NCI-H345 treated with DMSO at 0.1 percent for 48 hours (cell line): ENCODE data around the gene SEPTIN12.
"Not testable (repeated sequence)": the region's sequence is repeated elsewhere in the genome, so short reads cannot be mapped to it uniquely, and the experiment has no call there.

Source experiments
- DNase-seq: peaks from one replicate; lab custom pipeline; 2025; ENCODE audit not compliant: unreplicated experiment; lab: John Stamatoyannopoulos, UW

The SEPTIN12 gene

DNA sequence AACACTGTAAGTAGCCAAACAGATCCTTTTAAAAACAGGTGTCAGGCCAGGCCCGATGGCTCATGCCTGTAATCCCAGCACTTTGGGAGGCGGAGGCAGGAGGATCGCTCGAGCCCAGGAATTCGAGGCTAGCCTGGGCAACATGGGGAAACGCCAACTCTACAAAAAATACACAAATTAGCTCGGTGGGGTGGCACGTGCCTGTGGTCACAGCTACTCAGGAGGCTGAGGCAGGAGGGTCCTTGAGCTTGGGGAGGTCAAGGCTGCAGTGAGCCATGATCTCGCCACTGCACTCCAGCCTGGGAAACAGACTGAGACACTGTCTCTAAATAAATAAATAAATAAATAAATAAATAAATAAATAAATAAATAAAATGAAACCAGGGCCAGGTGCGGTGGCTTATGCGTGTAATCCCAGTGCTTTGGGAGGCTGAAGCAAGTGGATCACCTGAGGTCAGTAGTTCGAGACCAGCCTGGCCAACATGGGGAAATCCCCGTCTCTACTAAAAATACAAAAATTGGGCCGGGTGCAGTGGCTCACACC, 3.6 kb downstream of the SEPTIN12 start:
- DNase-seq: not testable (repeated sequence)

DNA sequence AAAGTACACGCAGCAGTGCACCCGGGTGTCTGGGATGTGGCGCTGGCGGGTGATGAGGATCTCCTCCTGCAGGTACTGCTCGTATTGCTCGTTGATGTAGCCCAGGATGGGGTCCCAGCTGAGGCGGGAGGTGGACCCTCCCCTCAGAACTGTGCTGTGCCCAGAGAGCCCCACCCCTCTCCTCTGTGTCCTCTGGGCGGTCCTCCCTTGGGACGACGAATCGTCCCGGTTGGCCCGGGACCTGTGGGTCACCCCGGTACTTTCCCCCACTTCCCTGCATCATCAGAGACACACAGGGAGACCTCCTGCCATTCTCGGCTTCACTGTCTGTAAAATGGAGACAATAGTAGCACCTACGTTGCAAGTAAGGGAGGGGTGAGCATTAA, 4.2 kb downstream of the SEPTIN12 start:
- no peak for DNase-seq

DNA sequence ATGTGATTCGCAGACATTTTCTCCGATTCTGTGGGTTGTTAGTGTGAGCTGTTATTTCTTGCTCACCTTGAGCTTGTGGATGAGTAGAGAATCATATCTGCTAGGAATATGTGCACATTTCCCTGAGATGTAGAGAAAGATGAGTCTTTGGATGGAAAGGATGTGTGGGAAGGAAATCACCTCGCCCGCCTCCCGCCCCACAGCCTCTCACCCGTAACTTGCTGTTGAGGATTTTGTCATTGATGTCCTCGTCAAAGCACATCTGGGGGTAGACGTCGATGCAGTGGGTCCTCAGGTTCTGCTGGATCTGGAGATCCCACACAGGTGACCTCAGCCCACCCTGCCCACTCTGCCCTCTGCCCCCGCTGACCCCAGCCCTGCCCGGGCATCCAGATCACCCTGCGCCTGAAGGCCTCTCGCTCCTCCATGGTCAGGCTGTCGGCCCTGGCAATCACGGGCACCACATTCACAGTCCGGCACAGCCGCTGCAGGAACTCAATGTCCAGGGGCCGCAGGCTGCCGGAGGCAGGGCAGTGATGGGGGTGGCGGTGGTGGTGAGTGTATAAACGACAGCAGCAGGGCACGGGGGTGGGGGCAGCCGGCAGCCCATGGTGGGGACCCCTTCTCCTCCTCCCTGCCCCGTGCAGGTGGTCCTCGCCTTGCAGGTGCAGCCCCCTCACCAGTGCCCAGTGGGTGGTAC, 4.7 kb downstream of the SEPTIN12 start:
- no peak for DNase-seq

DNA sequence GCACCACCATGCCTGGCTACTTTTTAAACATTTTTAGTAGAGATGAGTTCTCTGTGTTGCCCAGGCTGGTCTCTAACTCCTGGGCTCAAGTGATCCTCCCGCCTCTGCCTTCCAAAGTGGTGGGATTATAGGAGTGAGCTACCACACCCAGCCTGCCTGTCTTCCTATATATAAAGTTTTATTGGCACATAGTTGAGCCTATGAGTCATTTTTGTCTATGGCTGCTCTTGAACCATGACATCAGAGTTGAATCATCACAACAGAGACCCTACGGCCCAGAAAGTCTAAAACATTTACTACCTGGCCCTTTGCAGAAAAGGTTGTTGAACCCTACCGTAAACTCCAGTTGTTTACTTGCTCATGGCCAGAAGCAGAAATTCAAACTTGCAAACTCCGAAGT, 7.9 kb downstream of the SEPTIN12 start:
- DNase-seq: no peak

DNA sequence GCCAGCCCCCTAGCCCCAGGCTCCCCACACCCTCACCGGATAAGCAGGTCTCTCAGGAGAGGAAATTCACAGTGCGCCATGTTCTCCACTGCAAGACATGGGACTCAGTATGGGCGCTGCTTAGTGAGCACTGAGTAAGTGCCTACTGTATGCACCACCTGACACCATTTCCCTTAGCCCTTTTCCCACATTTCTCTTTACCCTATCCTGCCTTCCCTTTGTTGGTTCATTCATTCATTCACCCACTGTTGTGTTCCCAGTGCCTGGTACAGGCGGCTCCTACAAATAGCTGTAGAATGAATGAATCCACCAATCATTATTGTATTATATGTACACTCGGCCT, 10.1 kb downstream of the SEPTIN12 start:
- DNase-seq: no peak

DNA sequence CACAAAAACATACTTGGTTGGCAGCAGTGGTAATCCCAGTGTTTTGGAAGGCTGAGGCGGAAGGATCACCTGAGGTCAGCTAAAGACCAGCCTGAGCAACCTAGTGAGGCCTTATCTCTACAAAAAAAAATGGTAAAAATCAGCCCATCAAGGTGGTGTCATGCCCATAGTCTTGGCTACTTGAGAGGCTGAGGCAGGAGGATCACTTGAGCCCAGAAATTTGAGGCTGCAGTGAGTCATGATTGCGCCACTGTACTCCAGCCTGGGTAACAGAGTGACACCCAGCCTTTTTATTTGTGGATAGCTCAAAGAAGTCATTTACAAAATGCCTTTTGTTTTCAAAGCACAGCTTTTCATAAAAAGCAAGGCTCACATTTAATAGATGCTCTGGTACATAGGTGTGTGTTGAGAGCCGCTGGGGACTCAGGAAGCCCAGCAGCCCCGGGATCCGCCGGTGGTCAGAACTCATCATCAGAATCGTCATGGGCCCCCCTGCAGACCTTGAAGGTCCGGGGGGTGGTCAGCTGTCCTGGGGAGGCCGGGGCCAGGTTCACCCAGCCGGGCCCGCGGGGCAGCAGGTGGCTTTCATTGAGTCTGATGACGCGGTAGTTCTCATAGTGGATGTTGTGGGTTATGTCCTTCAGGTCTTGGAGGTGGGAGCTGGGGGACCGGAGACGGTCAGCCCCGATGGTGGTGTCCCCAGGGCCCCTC, 10.7 kb downstream of the SEPTIN12 start:
- DNase-seq: no peak

DNA sequence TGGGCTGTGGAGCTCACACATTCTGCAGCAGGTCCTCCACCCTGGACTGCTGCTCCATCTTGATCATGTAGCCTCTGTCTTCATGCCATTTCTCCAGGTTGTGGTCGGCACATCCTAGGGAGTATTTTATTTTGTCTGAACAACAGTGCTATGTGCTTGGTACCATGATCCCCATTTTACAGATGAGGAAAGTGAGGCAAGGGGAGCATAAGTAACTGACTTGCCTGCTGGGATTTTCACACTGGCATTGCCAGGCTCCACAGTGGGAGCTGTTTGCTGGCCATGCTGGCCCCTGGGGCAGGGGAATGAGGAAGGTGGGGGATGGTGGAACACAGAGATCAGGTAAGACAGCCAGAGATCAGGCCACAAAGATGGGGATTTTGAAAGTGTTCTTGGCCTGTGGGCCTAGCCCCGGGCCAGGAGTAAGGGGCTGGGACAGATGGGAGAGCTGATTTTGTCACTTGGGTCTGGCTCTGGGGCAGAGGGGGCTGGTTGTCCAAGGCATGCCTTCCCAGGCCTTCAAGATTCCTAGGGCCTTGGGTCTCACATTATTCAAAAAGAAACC, 11.9 kb downstream of the SEPTIN12 start:
- DNase-seq: no peak

DNA sequence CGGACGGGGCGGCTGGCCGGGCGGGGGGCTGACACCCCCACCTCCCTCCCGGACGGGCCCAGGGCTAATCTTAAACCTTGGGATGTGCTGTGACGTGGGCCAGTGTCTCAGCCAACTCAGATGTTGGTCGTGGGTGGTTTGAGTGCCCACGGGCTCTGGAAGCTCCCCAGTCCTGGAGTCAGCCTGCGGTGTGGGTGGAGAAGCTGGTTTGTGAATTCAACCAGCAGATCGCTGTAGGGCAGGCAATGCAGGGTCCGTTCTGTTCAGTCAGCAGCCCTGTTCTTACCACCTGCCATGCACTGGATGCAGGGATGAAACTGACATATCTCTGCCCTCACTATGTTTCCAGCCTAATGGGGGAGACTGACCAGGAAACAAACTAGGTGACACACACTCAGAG, 13.1 kb downstream of the SEPTIN12 start:
- no peak for DNase-seq

DNA sequence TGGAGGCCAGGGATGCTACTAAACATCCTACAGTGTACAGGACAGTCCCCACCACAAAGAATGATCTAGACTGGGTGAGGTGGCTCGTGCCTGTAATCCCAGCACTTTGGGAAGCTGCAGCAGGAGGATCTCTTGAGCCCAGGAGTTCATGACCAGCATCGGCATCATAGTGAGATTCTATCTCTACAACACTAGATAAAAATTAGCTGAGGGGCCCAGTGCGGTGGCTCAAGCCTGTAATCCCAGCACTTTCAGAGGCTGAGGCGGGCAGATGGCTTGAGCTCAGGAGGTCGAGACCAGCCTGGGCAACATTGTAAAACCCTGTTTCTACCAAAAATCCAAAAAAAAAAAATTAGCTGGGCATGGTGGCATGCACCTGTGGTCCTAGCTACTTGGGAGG, 15.8 kb downstream of the SEPTIN12 start:
- DNase-seq: no peak

DNA sequence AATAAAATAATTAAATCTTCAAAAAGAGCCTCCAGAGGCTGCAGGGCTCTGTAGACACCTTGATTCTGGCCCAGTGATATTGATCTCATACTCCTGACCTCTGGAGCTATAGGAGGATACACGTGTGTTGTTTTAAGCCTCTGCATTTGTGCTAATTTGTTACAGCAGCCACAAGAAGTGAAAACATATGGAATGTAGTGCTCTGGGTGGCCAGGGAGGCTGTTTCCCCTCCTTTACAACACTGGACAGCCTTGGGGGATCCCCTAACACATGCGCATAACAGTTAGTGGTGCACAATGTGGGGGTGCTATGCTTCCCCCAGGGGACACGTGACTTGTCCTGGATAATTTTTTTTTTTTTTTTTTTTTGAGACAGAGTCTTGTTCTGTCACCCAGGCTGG, 16.5 kb downstream of the SEPTIN12 start:
- no peak for DNase-seq

DNA sequence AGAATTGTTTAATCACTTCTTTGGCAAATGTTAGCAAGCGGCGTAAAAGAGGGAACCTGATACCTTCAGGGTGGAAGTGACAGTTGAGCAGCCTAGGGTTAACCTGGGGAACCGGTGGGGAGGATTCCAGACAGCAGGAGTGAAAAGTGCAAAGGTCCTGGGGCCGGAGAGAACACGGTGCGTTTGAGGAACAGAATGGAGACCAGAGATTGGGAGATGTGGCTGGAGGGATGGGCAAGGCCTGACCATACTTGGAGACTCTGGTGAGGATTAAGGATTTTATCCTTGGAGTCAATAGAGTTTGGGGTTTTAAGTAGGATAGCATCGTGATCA, 18.9 kb downstream of the SEPTIN12 start:
- DNase-seq: no peak

DNA sequence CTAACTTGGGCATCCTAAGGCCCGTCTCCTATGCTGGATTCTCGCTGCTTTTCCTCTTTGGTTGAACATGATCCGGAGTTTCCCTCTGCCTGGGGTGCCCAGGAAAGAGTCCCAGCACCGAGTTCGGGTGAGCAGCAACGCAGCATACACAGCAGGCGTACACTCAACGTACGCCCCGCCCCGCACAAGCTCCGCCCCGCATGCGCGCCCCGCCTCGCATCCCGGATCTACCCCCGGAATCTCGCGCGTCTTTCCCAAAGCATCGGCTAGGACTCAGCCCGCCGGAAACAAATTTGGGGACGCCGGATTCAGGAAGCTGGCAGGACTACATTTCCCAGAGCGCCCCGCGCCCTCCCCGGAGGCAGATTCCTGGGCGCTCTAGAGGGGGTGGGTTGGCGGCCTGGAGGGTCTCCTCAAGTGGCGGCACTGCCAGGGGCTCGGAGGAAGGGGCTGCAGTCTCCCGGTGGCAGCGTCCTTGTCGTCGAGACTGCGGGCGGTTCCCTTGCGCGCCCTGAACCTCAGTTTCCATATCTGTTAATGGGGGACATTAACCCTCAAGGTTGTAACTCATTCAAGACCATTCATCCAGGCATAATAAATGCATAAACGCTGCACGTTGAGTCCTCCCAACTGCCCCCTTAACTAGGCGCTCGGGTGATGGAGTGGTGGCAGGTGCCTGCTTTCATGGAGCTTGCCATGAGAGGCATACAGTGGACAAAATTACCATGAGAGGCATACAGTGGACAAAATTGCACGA, 19.4 kb downstream of the SEPTIN12 start:
- peak; percentile 90 for DNase-seq

DNA sequence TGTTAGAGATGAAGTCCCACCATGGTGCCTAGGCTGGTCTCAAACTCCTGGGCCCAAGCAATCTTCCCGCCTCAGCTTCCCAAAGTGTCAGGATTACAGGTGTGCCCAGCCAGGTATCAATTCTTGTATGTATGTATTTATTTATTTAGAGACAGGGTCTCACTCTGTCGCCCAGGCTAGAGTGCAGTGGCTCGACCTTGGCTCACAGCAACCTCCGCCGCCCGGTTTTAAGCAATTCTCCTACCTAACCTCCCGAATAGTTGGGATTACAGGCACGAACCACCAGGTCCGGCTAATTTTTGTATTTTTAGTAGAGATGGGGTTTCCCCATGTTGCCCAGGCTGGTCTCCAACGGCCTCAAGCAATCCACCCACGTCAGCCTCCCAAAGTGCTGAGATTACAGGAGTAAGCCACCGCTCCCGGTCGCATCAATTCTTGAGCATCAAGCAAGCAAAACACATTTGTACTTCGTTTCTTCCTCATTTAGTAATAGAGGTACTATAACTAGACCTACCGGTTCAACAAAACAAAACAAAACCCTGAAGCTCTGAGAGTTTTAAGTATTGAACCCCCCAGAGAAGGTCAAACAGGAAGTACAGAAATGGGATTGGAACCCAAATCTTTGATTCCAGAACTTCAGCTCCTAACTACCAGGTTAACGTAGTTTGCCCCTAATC, 20.1 kb downstream of the SEPTIN12 start:
- DNase-seq: peak; percentile 75

DNA sequence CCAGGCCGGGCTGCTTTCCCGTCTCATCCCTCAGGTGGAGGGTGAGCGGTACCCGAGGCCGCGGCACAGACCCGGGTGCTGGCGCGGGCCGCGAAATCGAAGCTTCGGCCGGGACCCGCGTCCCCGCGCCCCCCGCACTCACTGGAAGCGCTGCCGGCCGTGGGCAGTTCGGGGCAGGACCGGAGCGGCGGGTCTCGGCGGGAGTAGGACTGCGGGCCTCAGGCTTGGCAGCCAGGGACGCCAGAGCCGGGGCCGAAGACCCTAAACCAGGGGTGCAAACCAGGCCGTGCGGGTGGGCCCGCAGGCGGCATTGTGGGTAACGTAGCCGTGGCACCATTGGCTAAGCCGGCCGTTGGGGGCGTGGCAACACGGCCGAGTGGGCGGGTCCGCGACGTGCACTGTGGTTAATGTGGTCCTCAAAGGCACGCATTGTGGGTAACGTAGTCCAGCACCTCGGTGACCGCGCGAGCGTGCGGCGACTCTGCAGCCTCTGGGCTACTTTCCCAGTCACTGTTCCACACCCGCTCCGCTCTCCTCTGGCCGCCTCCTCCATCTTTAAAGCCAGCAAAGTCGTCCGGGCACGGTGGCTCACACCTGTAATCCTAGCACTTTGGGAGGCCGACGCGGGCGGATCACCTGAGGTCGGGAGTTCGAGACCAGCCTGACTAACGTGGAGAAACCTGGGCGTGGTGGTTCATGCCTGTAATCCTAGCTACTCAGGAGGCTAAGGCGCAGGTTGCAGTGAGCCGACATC, 21.1 kb downstream of the SEPTIN12 start, which contains the start of gene ZNF500:
ZNF500 (minus strand) TSS at position 288 of the 754 bp plus-strand sequence. CDS start 1,184 bp downstream, outside the sequence.
- DNase-seq: peak; percentile 95

DNA sequence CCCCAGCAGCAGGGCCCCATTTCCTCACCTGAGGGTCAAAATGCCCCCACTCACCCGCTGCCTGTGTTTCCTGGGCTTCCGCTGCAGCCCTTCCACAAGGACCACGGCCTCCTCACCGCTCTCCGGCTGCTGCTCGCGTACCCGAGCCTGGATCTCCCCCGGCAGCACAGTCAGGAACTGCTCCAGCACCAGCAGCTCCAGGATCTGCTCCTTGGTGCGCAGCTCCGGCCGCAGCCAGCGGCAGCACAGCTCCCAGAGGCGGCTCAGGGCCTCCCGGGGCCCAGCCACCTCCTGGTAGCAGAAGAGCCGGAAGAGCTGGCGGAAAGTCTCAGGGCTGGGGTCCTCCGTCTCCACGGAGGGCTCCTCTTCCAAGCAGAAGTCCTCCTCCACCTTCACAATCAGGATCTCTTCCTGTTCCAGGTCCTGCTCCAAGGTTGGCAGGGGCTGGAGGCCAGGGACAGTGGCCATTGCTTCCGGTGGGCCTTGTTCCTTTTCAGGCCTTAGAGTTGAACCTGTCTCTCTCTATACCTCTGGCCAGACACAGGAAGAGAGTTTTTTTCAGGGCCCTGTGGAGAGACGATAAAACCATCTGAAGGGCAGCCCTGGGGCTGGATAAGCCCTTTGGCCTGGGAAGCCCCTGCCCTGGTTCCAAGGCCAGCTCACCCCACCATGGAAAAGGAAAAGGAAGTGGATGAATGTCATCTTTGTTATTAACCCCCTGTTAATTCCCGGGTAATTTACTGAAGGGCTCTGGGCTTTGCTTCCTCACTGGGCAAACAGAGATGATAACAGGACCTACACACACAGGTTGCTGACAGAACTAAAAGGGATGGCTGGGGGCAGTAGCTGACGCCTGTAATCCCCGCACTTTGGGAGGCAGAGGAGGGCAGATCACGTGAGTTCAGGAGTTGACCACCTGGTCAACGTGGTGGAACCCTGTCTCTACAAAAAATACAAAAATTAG, 22.4 kb downstream of the SEPTIN12 start:
- no peak for DNase-seq

DNA sequence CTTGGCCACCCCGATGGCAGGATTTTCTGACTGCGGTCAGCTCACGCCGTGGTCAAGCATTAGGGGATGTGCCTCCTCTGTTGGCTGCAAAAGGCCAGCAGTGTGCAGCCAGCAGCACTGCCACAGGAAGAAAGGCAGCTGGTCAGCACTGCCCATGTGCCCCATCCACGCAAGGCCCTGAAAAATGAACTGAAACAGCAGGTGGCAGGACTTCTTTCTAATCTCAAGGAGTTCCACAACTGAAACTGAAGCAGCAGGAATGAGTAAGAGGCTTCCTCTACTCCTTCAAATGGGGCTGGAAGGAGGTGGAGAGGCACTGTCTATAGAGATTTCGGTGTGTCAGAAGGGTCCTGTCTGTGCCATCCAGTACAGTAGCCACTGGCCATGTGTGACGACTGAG, 24.4 kb downstream of the SEPTIN12 start:
- no peak for DNase-seq

DNA sequence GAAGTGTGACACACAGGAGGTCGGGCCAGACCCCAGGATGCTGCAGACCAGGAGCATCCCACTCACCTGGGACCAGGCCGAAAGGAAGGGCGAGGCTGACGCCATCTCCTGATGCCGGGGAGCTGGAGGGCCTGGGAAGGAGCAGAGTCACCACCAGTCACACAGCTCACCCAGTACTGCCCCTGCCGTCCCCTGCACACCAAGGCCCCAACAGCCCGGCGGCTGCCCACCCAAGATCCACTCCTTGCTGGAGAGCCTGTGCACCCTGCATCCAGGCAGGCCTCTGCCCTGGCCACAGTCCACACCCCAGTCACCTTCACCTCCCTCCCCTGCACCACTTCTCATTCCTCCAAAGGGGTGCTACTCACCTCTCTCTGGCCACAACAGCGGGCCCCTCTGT, 25.9 kb downstream of the SEPTIN12 start:
- no peak for DNase-seq

DNA sequence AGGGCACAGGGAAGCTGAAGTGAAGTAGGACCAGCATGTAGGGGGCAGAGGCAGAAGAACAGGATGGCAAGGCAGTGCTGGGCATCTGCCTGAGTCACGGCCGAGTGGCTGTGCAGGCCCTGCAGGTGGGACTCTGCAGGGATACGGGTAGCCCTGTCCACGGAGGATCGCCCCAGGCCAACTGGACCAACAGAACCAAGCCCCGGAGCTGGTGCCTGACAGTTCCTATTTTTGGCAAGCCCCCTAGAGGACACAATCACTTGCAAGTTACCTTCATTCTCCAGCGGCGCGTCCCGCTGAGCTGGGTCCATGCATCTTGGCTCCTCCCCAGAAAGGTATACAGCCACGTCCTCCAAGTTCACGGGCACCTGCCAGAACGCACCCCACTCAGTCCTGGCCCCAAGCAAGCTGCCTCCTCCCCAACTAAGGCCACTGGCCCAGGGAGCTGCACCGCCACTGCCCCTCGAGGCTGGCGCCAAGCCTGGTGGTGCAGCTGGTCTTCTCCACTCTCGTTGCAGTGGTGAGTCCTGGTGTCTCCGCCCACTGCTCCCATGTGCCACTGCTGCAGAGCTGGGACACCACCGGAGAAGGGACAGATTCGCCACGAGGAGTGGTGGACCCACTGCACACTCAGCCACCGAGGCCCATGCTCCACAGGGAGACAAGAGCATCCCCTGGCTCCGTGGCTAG, 27.8 kb downstream of the SEPTIN12 start:
- no peak for DNase-seq

DNA sequence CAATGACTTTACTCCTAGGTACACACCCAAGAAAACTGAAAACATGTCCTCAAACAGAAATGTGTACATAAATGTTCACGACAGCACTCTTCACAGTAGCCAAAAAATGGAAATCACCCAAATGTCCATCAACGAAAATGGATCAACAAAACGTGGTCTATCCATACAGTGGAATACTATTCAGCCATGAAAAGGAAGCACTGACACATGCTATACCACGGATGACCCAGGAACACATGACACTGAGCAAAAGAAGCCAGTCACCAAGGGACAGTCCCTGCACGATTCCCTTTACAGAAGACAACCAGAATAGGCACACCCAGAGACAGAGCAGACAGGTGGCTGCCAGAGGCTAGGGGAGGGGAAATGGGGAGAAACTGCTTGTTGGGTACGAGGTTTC, 32.5 kb downstream of the SEPTIN12 start:
- DNase-seq: no peak
